IMR-90 (cell line): ENCODE measurements around the gene WDR5. TPM values are rescaled to one million over a fixed set of nuclear protein-coding genes. Genes with fewer than 3 reads are reported as not detected.

Source experiments
- ATAC-seq: fragments of 200-7000 bp; cut with Tn5 transposase; 2 replicates; pipeline ENCODE4 v1.9.1; 2020; ENCODE audit warnings: low read depth, mild to moderate bottlenecking, moderate library complexity
- BruUV-seq: library from RNA; stranded (reverse); fragments of 400-500 nt; replicated peaks from 2 replicates; lab custom pipeline; 2021; lab: Mats Ljungman, UMichigan
- CTCF ChIA-PET: fragments of 300-600 bp; formaldehyde crosslinking; extraction: SDS; loops from one replicate; lab custom pipeline; 2021; ENCODE audit warnings: antibody characterized with exemption; lab: Yijun Ruan, JAX
- POLR2A ChIA-PET: fragments of 300-600 bp; sonication (Branson Sonifier 250); formaldehyde crosslinking; loops from one replicate; lab custom pipeline; 2022; ENCODE audit warnings: antibody characterized with exemption; ENCODE audit not compliant: unreplicated experiment; lab: Charles Lee
- DNase-seq: peaks from one replicate; pipeline ENCODE4 v3.0.0; 2013
- H2AFZ ChIP-seq: replicated peaks from 2 replicates; pipeline ENCODE3; 2013; ENCODE audit warnings: low read length, mild to moderate bottlenecking; ENCODE audit not compliant: poor library complexity
- H2AK5ac ChIP-seq: 2 replicates; pipeline ENCODE4 v1.6.1; 2013; ENCODE audit warnings: low read depth, low read length, inconsistent platforms
- H2AK9ac ChIP-seq: replicated peaks from 2 replicates; pipeline ENCODE3; 2013; ENCODE audit warnings: mild to moderate bottlenecking, low read depth, low read length, moderate library complexity; ENCODE audit not compliant: poor library complexity
- H2BK120ac ChIP-seq: 2 replicates; pipeline ENCODE4 v1.6.1; 2013; ENCODE audit warnings: low read depth, low read length, inconsistent platforms
- H2BK15ac ChIP-seq: 3 replicates; pipeline ENCODE4 v1.6.1; 2013; ENCODE audit warnings: low read depth, low read length, inconsistent platforms
- H2BK20ac ChIP-seq: 2 replicates; pipeline ENCODE4 v1.6.1; 2013; ENCODE audit warnings: low read depth, mild to moderate bottlenecking, inconsistent platforms, low read length, moderate library complexity
- H2BK5ac ChIP-seq: 2 replicates; pipeline ENCODE4 v1.6.1; 2013; ENCODE audit warnings: mild to moderate bottlenecking, low read depth, low read length, inconsistent platforms; ENCODE audit not compliant: poor library complexity, severe bottlenecking
- H3K14ac ChIP-seq: replicated peaks from 2 replicates; pipeline ENCODE4 v1.6.1; 2013; ENCODE audit warnings: low read depth, low read length, inconsistent platforms
- H3K18ac ChIP-seq: 2 replicates; pipeline ENCODE4 v1.6.1; 2013; ENCODE audit warnings: low read depth, low read length, control low read depth
- H3K23ac ChIP-seq: 2 replicates; pipeline ENCODE4 v1.6.1; 2013; ENCODE audit warnings: low read depth, low read length, inconsistent platforms
- H3K27ac ChIP-seq: 2 replicates; pipeline ENCODE4 v1.5.1; 2013; ENCODE audit warnings: mild to moderate bottlenecking, control low read depth, low read length; ENCODE audit not compliant: insufficient read depth
- H3K27me3 ChIP-seq: 2 replicates; pipeline ENCODE4 v1.6.1; 2013; ENCODE audit warnings: low read length; ENCODE audit not compliant: control insufficient read depth, insufficient read depth
- H3K36me3 ChIP-seq: 2 replicates; pipeline ENCODE4 v1.6.1; 2013; ENCODE audit warnings: low read length, mixed read lengths; ENCODE audit not compliant: control insufficient read depth, insufficient read depth
- H3K4ac ChIP-seq: 2 replicates; pipeline ENCODE4 v1.6.1; 2013; ENCODE audit warnings: low read depth, low read length, inconsistent platforms
- H3K4me1 ChIP-seq: 2 replicates; pipeline ENCODE4 v1.6.1; 2013; ENCODE audit warnings: low read length, mixed read lengths; ENCODE audit not compliant: control insufficient read depth, insufficient read depth
- H3K4me2 ChIP-seq: 2 replicates; pipeline ENCODE4 v1.6.1; 2013; ENCODE audit warnings: low read depth, mild to moderate bottlenecking, control low read depth, low read length, moderate library complexity
- H3K4me3 ChIP-seq: 2 replicates; pipeline ENCODE4 v1.5.1; 2013; ENCODE audit warnings: low read depth, mild to moderate bottlenecking, control low read depth, low read length, moderate library complexity; ENCODE audit not compliant: insufficient read depth
- H3K56ac ChIP-seq: 2 replicates; pipeline ENCODE4 v1.6.1; 2013; ENCODE audit warnings: low read length, inconsistent platforms; ENCODE audit not compliant: insufficient read depth; ENCODE audit errors: extremely low read depth
- H3K79me1 ChIP-seq, 2 experiments: 2 replicates each; pipeline ENCODE4 v1.6.1; 2013; ENCODE audit warnings: low read length in 2 of 2, inconsistent platforms in 1 of 2, low read depth in 1 of 2
- H3K9ac ChIP-seq: 2 replicates; pipeline ENCODE4 v1.6.1; 2013; ENCODE audit warnings: low read depth, low read length, control low read depth
- H3K9me1 ChIP-seq: 2 replicates; pipeline ENCODE4 v1.6.1; 2013; ENCODE audit warnings: low read length, inconsistent platforms; ENCODE audit not compliant: insufficient read depth
- H3K9me3 ChIP-seq: 2 replicates; pipeline ENCODE4 v1.6.1; 2013; ENCODE audit warnings: low read length; ENCODE audit not compliant: control insufficient read depth, insufficient read depth
- H4K20me1 ChIP-seq: 2 replicates; pipeline ENCODE4 v1.6.1; 2013; ENCODE audit warnings: low read length, inconsistent platforms; ENCODE audit not compliant: insufficient read depth
- H4K5ac ChIP-seq: 2 replicates; pipeline ENCODE4 v1.6.1; 2013; ENCODE audit warnings: mild to moderate bottlenecking, low read depth, low read length, control low read depth
- H4K8ac ChIP-seq, 2 experiments: 2 replicates each; pipeline ENCODE4 v1.6.1; 2013; ENCODE audit warnings: low read depth in 2 of 2, low read length in 2 of 2, control low read depth in 1 of 2, inconsistent platforms in 1 of 2
- H4K91ac ChIP-seq: 2 replicates; pipeline ENCODE4 v1.6.1; 2013; ENCODE audit warnings: low read depth, low read length, inconsistent platforms; ENCODE audit not compliant: insufficient read depth
- FOS ChIP-seq: fragments of 150-350 bp; IDR thresholded peaks from 2 replicates; pipeline ENCODE4 v1.6.1; 2016; ENCODE audit warnings: low read depth, low read length
- MAZ ChIP-seq: IDR thresholded peaks from 2 replicates; pipeline ENCODE4 v1.6.1; 2012; ENCODE audit warnings: low read depth, mild to moderate bottlenecking, low read length, improper control_type of control experiment, moderate library complexity, borderline replicate concordance
- SMC3 ChIP-seq: fragments of 150-350 bp; IDR thresholded peaks from 2 replicates; pipeline ENCODE4 v1.6.1; 2016; ENCODE audit warnings: low read depth, mild to moderate bottlenecking, antibody characterized with exemption, low read length, moderate library complexity
- WGBS, 2 experiments: methylation state at CpG; one replicate each; pipeline versions ENCODE4 v1.1.5 to v1.1.7; 2013; ENCODE audit warnings: missing lambda C conversion rate in 2 of 2; ENCODE audit not compliant: insufficient read length in 1 of 2; ENCODE audit errors: extremely low coverage in 2 of 2; 5-methylcytosine and 5-hydroxymethylcytosine counted together
- dilution Hi-C: fragments of 300-500 bp; cut with HindIII; formaldehyde crosslinking; loops from one replicate; pipeline ENCODE4 v1.14.3; 2018; ENCODE audit warnings: low sequenced_read_pairs; ENCODE audit not compliant: unreplicated experiment
- in situ Hi-C: fragments of 300-500 bp; cut with MboI; formaldehyde crosslinking; loops from 3 replicates; pipeline ENCODE4 v1.14.3; 2019; ENCODE audit warnings: low sequenced_read_pairs, inconsistent platforms, mixed read lengths
- intact Hi-C: fragments of 100-400 bp; cut with micrococcal nuclease; formaldehyde crosslinking; loops from 2 replicates; pipeline ENCODE4 v1.10.0; 2022
- polyA plus RNA-seq, 3 experiments: library from polyadenylated mRNA; depleted of rRNA; stranded (reverse); fragments of >200 nt; gene quantifications; 2 replicates each; pipeline ENCODE4 v1.2.3, GENCODE V29; 2012; ENCODE audit warnings: low replicate concordance in 1 of 3
- total RNA-seq: library from RNA; depleted of rRNA; stranded (reverse); fragments of >200 nt; gene quantifications from 2 replicates; pipeline ENCODE4 v1.2.3, GENCODE V29; 2012

The WDR5 gene
- total and polyA plus RNA-seq, 2 of the 4 experiments (the other 2 are of a cell fraction) = 18.3 to 26.6 TPM

DNA sequence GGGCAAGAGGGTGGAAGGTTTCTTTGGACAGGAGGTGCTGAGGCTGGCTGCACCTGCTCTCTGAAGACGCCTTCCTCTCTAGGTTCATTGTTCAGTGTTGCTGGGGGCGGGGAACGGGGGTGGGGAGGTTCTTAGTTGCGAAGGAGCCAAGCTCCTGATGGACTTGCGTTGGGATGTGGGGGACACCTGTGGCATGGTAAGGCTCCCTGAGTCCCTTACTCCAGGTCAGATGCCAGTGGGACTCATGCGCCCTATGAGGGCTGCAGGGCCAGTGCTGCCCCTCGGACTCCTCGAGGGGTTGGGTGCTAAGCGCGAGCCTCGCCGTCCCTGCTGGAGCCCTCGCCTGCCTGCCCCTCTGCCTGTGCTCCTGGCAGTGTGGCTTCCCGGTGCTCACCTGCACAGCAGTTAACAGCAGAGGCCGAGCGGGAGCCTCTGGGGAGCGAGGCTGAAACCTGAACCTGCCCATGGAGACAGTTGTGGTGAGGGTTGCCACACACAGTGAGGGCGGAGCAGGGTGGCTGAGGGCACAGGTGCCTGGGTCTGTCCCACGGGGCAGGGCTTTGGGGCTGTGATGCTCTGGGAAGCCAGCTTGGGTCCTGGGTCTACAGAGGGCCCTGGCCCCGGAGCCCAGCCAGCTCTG is 23.0 kb downstream of the WDR5 start:
- TF ChIP-seq SMC3 (no peak), FOS (no peak), MAZ (no peak)
- ChIA-PET CTCF (no interaction called here), POLR2A (no interaction called here)
- Histone ChIP-seq H3K36me3 (peaks cover 48% of the 10 kb centered on the region), H2BK15ac (no peak overlapping the region), H3K79me1 (peaks cover 0 to 4% of the 10 kb centered on the region in 2 experiments; a peak in 1 of 4 replicates), H3K4me3 (no peak overlapping the region), H2BK20ac (no peak overlapping the region), H2BK5ac (no peak overlapping the region), H2AFZ (no peak overlapping the region), H2AK5ac (no peak overlapping the region), H2BK120ac (no peak overlapping the region), H3K18ac (no peak overlapping the region), H3K4me1 (no peaks in the 10 kb centered on the region), H2AK9ac (no peak overlapping the region), H3K4ac (no peak overlapping the region), H4K91ac (no peak overlapping the region), H3K9ac (no peak overlapping the region), H3K9me3 (no peaks in the 10 kb centered on the region), H4K20me1 (no peaks in the 10 kb centered on the region; the same call in 1 of the 2 replicates), H3K56ac (no peak overlapping the region), H3K23ac (no peak overlapping the region), H3K27me3 (no peaks in the 10 kb centered on the region), H3K9me1 (no peaks in the 10 kb centered on the region), H3K14ac (no peak overlapping the region), H4K5ac (no peak overlapping the region), H3K4me2 (no peak overlapping the region), H3K27ac (no peak overlapping the region), H4K8ac (no peak overlapping the region)
- intact Hi-C loops (no loop called here), in situ Hi-C loops (no loop called here), dilution Hi-C loops (no loop called here)
- WGBS, 2 experiments = 95% methylated on average over 14 of the region's 20 CpGs; no CpG with 5 or more reads in 1 of the 2 experiments
- ATAC-seq (no peak), DNase-seq (no peak)
- BruUV-seq = no TSS peak
